Measurements from ENCODE around the gene OBSL1. TPM values are rescaled to one million over a fixed set of nuclear protein-coding genes. Genes with fewer than 3 reads are reported as not detected.

OBSL1 gene
- total RNA-seq, 1 experiment from 2014 or later = 51.9 TPM

- no peak for DNase-seq (ENCODE audit: low spot score)
Measured at GRCh38 chr2:219596954-219597551, 25.7 kb upstream of the OBSL1 start.

- DNase-seq (ENCODE audit: low spot score) = no peak
Measured at GRCh38 chr2:219595256-219595655, 23.9 kb upstream of the OBSL1 start.

GRCh38 chr2:219593154-219593553, 21.8 kb upstream of the OBSL1 start:
- no peak for DNase-seq (ENCODE audit: low spot score)

- DNase-seq (ENCODE audit: low spot score) = no peak
Measured at GRCh38 chr2:219592736-219593135, 21.4 kb upstream of the OBSL1 start.

- no peak for DNase-seq (ENCODE audit: low spot score)
Measured at GRCh38 chr2:219591091-219591490, 19.8 kb upstream of the OBSL1 start.

GRCh38 chr2:219581346-219581745, 10.0 kb upstream of the OBSL1 start:
- no peak for DNase-seq (ENCODE audit: low spot score)

- no peak for DNase-seq (ENCODE audit: low spot score)
Measured at GRCh38 chr2:219578811-219579613, 7.7 kb upstream of the OBSL1 start.

- DNase-seq (ENCODE audit: low spot score) = no peak
Measured at GRCh38 chr2:219576505-219577388, 5.4 kb upstream of the OBSL1 start.

- DNase-seq (ENCODE audit: low spot score) = no peak
Measured at GRCh38 chr2:219575566-219576504, 4.5 kb upstream of the OBSL1 start.

- no peak for DNase-seq (ENCODE audit: low spot score)
Measured at GRCh38 chr2:219574484-219575311, 3.4 kb upstream of the OBSL1 start.

- no peak for DNase-seq (ENCODE audit: low spot score)
Measured at GRCh38 chr2:219573166-219573565, 1.8 kb upstream of the OBSL1 start.

GRCh38 chr2:219572237-219573001, 1.1 kb upstream of the OBSL1 start, which contains the start of gene INHA:
TSS of gene INHA (plus strand) at chr2:219572310. CDS start at chr2:219572375, 65 bp downstream.
- DNase-seq (ENCODE audit: low spot score) = no peak

GRCh38 chr2:219570924-219571310, 422 bp downstream of the OBSL1 start:
- DNase-seq (ENCODE audit: low spot score) = no peak

GRCh38 chr2:219570194-219570923, 980 bp downstream of the OBSL1 start:
- no peak for DNase-seq (ENCODE audit: low spot score)

GRCh38 chr2:219569635-219570034, 1.7 kb downstream of the OBSL1 start:
- DNase-seq (ENCODE audit: low spot score) = no peak

- no peak for DNase-seq (ENCODE audit: low spot score)
Measured at GRCh38 chr2:219569041-219569440, 2.3 kb downstream of the OBSL1 start.

- DNase-seq (ENCODE audit: low spot score) = no peak
Measured at GRCh38 chr2:219567791-219568361, 3.5 kb downstream of the OBSL1 start.

- DNase-seq (ENCODE audit: low spot score) = no peak
Measured at GRCh38 chr2:219567131-219567530, 4.2 kb downstream of the OBSL1 start.

Data from H4 (cell line).